IPS-15b (cell line): ENCODE results near the gene ITLN1.
"Not testable (repeated sequence)": the region's sequence is repeated elsewhere in the genome, so short reads cannot be mapped to it uniquely, and the experiment has no call there.

Source experiments
- H3K27me3 ChIP-seq: one replicate; pipeline ENCODE4 v1.6.1; 2013; ENCODE audit warnings: low read length; ENCODE audit not compliant: control insufficient read depth, insufficient read depth
- H3K36me3 ChIP-seq: one replicate; pipeline ENCODE4 v1.6.1; 2013; ENCODE audit warnings: low read length; ENCODE audit not compliant: control insufficient read depth, insufficient read depth
- H3K4me1 ChIP-seq: one replicate; pipeline ENCODE4 v1.6.1; 2013; ENCODE audit warnings: mild to moderate bottlenecking, low read length; ENCODE audit not compliant: control insufficient read depth, insufficient read depth
- H3K4me3 ChIP-seq: one replicate; pipeline ENCODE4 v1.5.1; 2013; ENCODE audit warnings: low read depth, low read length
- H3K9ac ChIP-seq: one replicate; pipeline ENCODE4 v1.6.1; 2013; ENCODE audit warnings: low read depth, mild to moderate bottlenecking, low read length
- H3K9me3 ChIP-seq: one replicate; pipeline ENCODE4 v1.6.1; 2013; ENCODE audit warnings: mild to moderate bottlenecking, low read length; ENCODE audit not compliant: control insufficient read depth, insufficient read depth

ITLN1 gene

GRCh38 chr1:160885042-160885441, at the start of gene ITLN1:
Gene ITLN1, minus strand, starts transcription at chr1:160885180. Its CDS starts 303 bp downstream, at chr1:160884877.
- no peaks in the 10 kb centered on the region for H3K27me3 ChIP-seq
- H3K9me3 ChIP-seq, result no peaks in the 10 kb centered on the region
- no peaks in the 10 kb centered on the region for H3K36me3 ChIP-seq
- no peaks in the 10 kb centered on the region for H3K4me1 ChIP-seq
- no peak within 1 kb of the TSS for H3K4me3 ChIP-seq
- no peak within 1 kb of the TSS for H3K9ac ChIP-seq

GRCh38 chr1:160933305-160933704, 48.3 kb upstream of the ITLN1 start:
- not testable (repeated sequence) for H3K27me3 ChIP-seq, H3K36me3 ChIP-seq, H3K9me3 ChIP-seq

GRCh38 chr1:160925652-160926244, 40.8 kb upstream of the ITLN1 start:
- no peak overlapping the region for H3K4me3 ChIP-seq

More at GRCh38 chr1:160933305-160933704, 48.3 kb upstream of the ITLN1 start:
- not testable (repeated sequence) for H3K4me1 ChIP-seq, H3K4me3 ChIP-seq, H3K9ac ChIP-seq

GRCh38 chr1:160924791-160925651, 40.0 kb upstream of the ITLN1 start:
- Histone ChIP-seq H3K36me3 (no peaks in the 10 kb centered on the region), H3K4me1 (no peaks in the 10 kb centered on the region), H3K9me3 (peaks cover 3% of the 10 kb centered on the region), H3K4me3 (no peak overlapping the region), H3K27me3 (no peaks in the 10 kb centered on the region), H3K9ac (no peak overlapping the region)

More at GRCh38 chr1:160925652-160926244, 40.8 kb upstream of the ITLN1 start:
- Histone ChIP-seq H3K4me1 (no peaks in the 10 kb centered on the region), H3K27me3 (no peaks in the 10 kb centered on the region), H3K9me3 (peaks cover 3% of the 10 kb centered on the region), H3K36me3 (no peaks in the 10 kb centered on the region), H3K9ac (no peak overlapping the region)

GRCh38 chr1:160916666-160917065, 31.7 kb upstream of the ITLN1 start:
- Histone ChIP-seq H3K27me3 (no peaks in the 10 kb centered on the region), H3K36me3 (no peaks in the 10 kb centered on the region), H3K4me1 (peaks cover 12% of the 10 kb centered on the region), H3K9me3 (no peaks in the 10 kb centered on the region), H3K4me3 (no peak overlapping the region), H3K9ac (no peak overlapping the region)

GRCh38 chr1:160913229-160913628, 28.2 kb upstream of the ITLN1 start:
- H3K4me3 ChIP-seq, H3K9ac ChIP-seq, H3K36me3 ChIP-seq, H3K9me3 ChIP-seq, H3K27me3 ChIP-seq: not testable (repeated sequence)
- H3K4me1 ChIP-seq, result peaks cover 15% of the 10 kb centered on the region

- H3K36me3 ChIP-seq, result no peaks in the 10 kb centered on the region
- no peaks in the 10 kb centered on the region for H3K27me3 ChIP-seq
- H3K4me3 ChIP-seq, result no peak overlapping the region
- no peaks in the 10 kb centered on the region for H3K9me3 ChIP-seq
- no peak overlapping the region for H3K9ac ChIP-seq
- H3K4me1 ChIP-seq, result peaks cover 15% of the 10 kb centered on the region
These were observed 26.9 kb upstream of the ITLN1 start for GRCh38 chr1:160911925-160912324.

GRCh38 chr1:160911441-160911840, 26.5 kb upstream of the ITLN1 start:
- no peaks in the 10 kb centered on the region for H3K27me3 ChIP-seq
- H3K4me1 ChIP-seq, result peaks cover 15% of the 10 kb centered on the region
- H3K9me3 ChIP-seq, result no peaks in the 10 kb centered on the region
- H3K9ac ChIP-seq, result no peak overlapping the region
- H3K36me3 ChIP-seq, result no peaks in the 10 kb centered on the region
- H3K4me3 ChIP-seq, result no peak overlapping the region

GRCh38 chr1:160910170-160910750, 25.3 kb upstream of the ITLN1 start:
- Histone ChIP-seq H3K9me3 (no peaks in the 10 kb centered on the region), H3K9ac (no peak overlapping the region), H3K27me3 (no peaks in the 10 kb centered on the region), H3K36me3 (no peaks in the 10 kb centered on the region), H3K4me3 (no peak overlapping the region), H3K4me1 (peaks cover 18% of the 10 kb centered on the region)

- no peaks in the 10 kb centered on the region for H3K9me3 ChIP-seq
- H3K4me1 ChIP-seq, result peaks cover 11% of the 10 kb centered on the region
- H3K36me3 ChIP-seq, result no peaks in the 10 kb centered on the region
- no peak overlapping the region for H3K9ac ChIP-seq
- H3K4me3 ChIP-seq, result no peak overlapping the region
- H3K27me3 ChIP-seq, result no peaks in the 10 kb centered on the region
These were observed 23.0 kb upstream of the ITLN1 start for GRCh38 chr1:160907976-160908375.

GRCh38 chr1:160905617-160905989, 20.6 kb upstream of the ITLN1 start:
- Histone ChIP-seq H3K9me3 (no peaks in the 10 kb centered on the region), H3K36me3 (no peaks in the 10 kb centered on the region), H3K9ac (no peak overlapping the region), H3K4me3 (no peak overlapping the region), H3K27me3 (no peaks in the 10 kb centered on the region), H3K4me1 (peaks cover 3% of the 10 kb centered on the region)
